Stomach (tissue), 4 donors: ENCODE data around the gene SLC6A18.

Experiments
- POLR2A ChIP-seq, 4 donors: fragments of 450-650 bp; IDR thresholded peaks; one replicate each; pipeline ENCODE4 v1.6.1; 2016; ENCODE audit warnings: antibody characterized with exemption in 4 of 4, control low read depth in 2 of 4, mild to moderate bottlenecking in 1 of 4, moderate library complexity in 1 of 4
- POLR2AphosphoS5 ChIP-seq, 3 donors: sonication (generic); formaldehyde crosslinking; IDR thresholded peaks; one replicate each; pipeline ENCODE4 v1.6.1; 2016; ENCODE audit warnings: antibody characterized with exemption in 3 of 3
- TF ChIP-seq, protein P1 (sequence below), 7 experiments: fragments of 450-650 bp in 4 of 7; fragments of 200-600 bp in 3 of 7; sonication (generic) in 3 of 7; IDR thresholded peaks; one replicate each; pipeline ENCODE4 v1.5.1; 2016 to 2019; ENCODE audit warnings: antibody characterized with exemption in 7 of 7, control low read depth in 2 of 7, mild to moderate bottlenecking in 1 of 7

DNA sequence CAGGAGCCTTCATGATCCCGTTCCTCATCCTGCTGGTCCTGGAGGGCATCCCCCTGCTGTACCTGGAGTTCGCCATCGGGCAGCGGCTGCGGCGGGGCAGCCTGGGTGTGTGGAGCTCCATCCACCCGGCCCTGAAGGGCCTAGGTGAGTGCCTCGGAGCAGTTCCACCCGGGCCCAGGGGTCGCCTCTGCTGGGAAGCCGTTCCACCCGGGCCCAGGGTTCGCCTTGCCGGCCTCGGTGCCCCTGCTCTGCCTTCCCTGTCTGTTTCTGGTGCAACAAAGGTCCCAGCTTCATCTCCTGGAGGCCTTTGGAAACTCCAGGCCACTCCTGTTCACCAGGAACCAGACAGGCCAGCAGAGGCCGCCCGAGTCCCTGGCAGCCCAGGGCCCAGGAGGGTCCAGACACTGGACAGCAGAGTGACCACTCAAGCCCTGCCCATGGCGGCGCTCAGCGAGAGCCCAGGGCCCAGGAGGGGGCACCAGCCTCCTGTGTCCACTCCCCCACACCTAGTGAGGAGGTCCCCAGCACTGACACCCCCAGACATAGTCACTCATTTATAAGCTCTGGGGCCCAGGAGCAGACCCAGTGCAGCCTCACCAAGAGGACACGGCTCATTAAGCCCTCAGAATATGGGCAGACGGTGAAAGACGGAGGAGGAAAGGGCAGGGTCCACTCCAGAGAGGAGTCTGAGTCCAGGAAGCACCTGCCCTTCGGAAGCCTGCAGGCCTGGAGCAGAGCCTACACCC lies 16.3 kb upstream of the SLC6A18 start:
- TF ChIP-seq, protein P1, sequence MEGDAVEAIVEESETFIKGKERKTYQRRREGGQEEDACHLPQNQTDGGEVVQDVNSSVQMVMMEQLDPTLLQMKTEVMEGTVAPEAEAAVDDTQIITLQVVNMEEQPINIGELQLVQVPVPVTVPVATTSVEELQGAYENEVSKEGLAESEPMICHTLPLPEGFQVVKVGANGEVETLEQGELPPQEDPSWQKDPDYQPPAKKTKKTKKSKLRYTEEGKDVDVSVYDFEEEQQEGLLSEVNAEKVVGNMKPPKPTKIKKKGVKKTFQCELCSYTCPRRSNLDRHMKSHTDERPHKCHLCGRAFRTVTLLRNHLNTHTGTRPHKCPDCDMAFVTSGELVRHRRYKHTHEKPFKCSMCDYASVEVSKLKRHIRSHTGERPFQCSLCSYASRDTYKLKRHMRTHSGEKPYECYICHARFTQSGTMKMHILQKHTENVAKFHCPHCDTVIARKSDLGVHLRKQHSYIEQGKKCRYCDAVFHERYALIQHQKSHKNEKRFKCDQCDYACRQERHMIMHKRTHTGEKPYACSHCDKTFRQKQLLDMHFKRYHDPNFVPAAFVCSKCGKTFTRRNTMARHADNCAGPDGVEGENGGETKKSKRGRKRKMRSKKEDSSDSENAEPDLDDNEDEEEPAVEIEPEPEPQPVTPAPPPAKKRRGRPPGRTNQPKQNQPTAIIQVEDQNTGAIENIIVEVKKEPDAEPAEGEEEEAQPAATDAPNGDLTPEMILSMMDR (IDR thresholded peaks at IDR 0.05): peak in 4 of 7 experiments; percentile 3 to 47 (median 24)
- TF ChIP-seq POLR2A (IDR thresholded peaks at IDR 0.05): no peak
- TF ChIP-seq POLR2AphosphoS5 (IDR thresholded peaks at IDR 0.05): no peak
